Keratinocyte (primary cell): Measurements from ENCODE around the gene TTC13. TPM values are rescaled to one million over a fixed set of nuclear protein-coding genes. Genes with fewer than 3 reads are reported as not detected.
A peak's percentile ranks its signal among the peaks of the same experiment; 100 is the strongest.

ENCODE experiments used
- DNase-seq: peaks from one replicate; pipeline ENCODE4 v3.0.0-alpha.2; 2011; ENCODE audit warnings: low read depth, missing footprints, low spot score
- FAIRE-seq: peaks from 2 replicates; lab custom pipeline; 2011; peaks lifted over from hg19 to GRCh38; lab: Jason Lieb, UNC
- H2AFZ ChIP-seq: 2 replicates; pipeline ENCODE4 v1.6.0; 2012; ENCODE audit warnings: low read length, control low read depth, inconsistent platforms; ENCODE audit not compliant: control insufficient read depth
- H3K27ac ChIP-seq: 2 replicates; pipeline ENCODE4 v1.5.1; 2011; ENCODE audit warnings: low read length; ENCODE audit not compliant: control insufficient read depth, insufficient read depth
- H3K27me3 ChIP-seq: 3 replicates; pipeline ENCODE4 v1.6.0; 2011; ENCODE audit warnings: low read length; ENCODE audit not compliant: control insufficient read depth, insufficient read depth; ENCODE audit errors: extremely low read depth
- H3K36me3 ChIP-seq, 2 experiments: 2 replicates in 1 of 2; 3 replicates in 1 of 2; pipeline ENCODE4 v1.5.1; 2011; ENCODE audit warnings: low read length in 2 of 2, mild to moderate bottlenecking in 1 of 2; ENCODE audit not compliant: control insufficient read depth in 2 of 2, insufficient read depth in 2 of 2; ENCODE audit errors: extremely low read depth in 1 of 2
- H3K4me1 ChIP-seq: 3 replicates; pipeline ENCODE4 v1.5.1; 2011; ENCODE audit warnings: low read length; ENCODE audit not compliant: control insufficient read depth, insufficient read depth; ENCODE audit errors: extremely low read depth
- H3K4me2 ChIP-seq: 3 replicates; pipeline ENCODE4 v1.6.0; 2011; ENCODE audit warnings: low read depth, low read length; ENCODE audit not compliant: control insufficient read depth, insufficient read depth; ENCODE audit errors: extremely low read depth
- H3K4me3 ChIP-seq, 3 experiments: fragments of 200-600 bp in 1 of 3; sonication (generic) in 1 of 3; 2 replicates in 2 of 3; 3 replicates in 1 of 3; pipeline ENCODE4 v1.5.1; 2011 to 2016; ENCODE audit warnings: low read length in 3 of 3, mild to moderate bottlenecking in 3 of 3, control low read depth in 2 of 3, inconsistent platforms in 1 of 3, low read depth in 1 of 3, mixed read lengths in 1 of 3, mixed run types in 1 of 3, moderate library complexity in 1 of 3; ENCODE audit not compliant: control insufficient read depth in 2 of 3, insufficient read depth in 2 of 3; ENCODE audit errors: extremely low read depth in 1 of 3
- H3K79me2 ChIP-seq: 2 replicates; pipeline ENCODE4 v1.6.0; 2012; ENCODE audit warnings: low read length; ENCODE audit not compliant: control insufficient read depth, insufficient read depth
- H3K9ac ChIP-seq: 3 replicates; pipeline ENCODE4 v1.6.0; 2011; ENCODE audit warnings: low read length; ENCODE audit not compliant: control insufficient read depth, insufficient read depth; ENCODE audit errors: extremely low read depth
- H3K9me1 ChIP-seq: 3 replicates; pipeline ENCODE4 v1.6.0; 2011; ENCODE audit warnings: low read length; ENCODE audit not compliant: control insufficient read depth, insufficient read depth; ENCODE audit errors: extremely low read depth
- H3K9me3 ChIP-seq: 2 replicates; pipeline ENCODE4 v1.5.1; 2012; ENCODE audit warnings: low read depth, low read length; ENCODE audit not compliant: control insufficient read depth
- H4K20me1 ChIP-seq: 3 replicates; pipeline ENCODE4 v1.6.0; 2011; ENCODE audit warnings: low read length; ENCODE audit not compliant: control insufficient read depth, insufficient read depth; ENCODE audit errors: extremely low read depth
- EZH2 ChIP-seq: IDR thresholded peaks from one replicate; pipeline ENCODE4 v1.6.1; 2012; ENCODE audit warnings: inconsistent platforms, mild to moderate bottlenecking, low read length, moderate library complexity
- dilution Hi-C: fragments of 300-500 bp; cut with MboI; formaldehyde crosslinking; loops from one replicate; pipeline ENCODE4 v1.7.0; 2020; ENCODE audit warnings: low sequenced_read_pairs; ENCODE audit not compliant: extremely low pct_ligation_motif_present
- polyA plus RNA-seq, 5 experiments: library from polyadenylated mRNA; depleted of rRNA in 3 of 5; stranded (reverse) in 3 of 5; stranded (forward) in 1 of 5; unstranded in 1 of 5; fragments of >200 nt; gene quantifications; 1 replicate in 1 of 5; 2 replicates in 3 of 5; 3 replicates in 1 of 5; pipeline versions ENCODE4 v1.2.1 to v1.2.3, GENCODE V29; 2011 to 2012; ENCODE audit warnings: missing spikeins in 2 of 5, low read depth in 1 of 5, low replicate concordance in 1 of 5
- TF ChIP-seq, protein P1 (sequence below), 3 experiments: IDR thresholded peaks in 1 of 3; conservative IDR thresholded peaks in 1 of 3; optimal IDR thresholded peaks in 1 of 3; 2 replicates in 2 of 3; 3 replicates in 1 of 3; pipeline versions ENCODE3 to v1.5.1; 2011; ENCODE audit warnings: low read length in 3 of 3, mild to moderate bottlenecking in 3 of 3, moderate library complexity in 2 of 3, control low read depth in 1 of 3, inconsistent platforms in 1 of 3; ENCODE audit not compliant: insufficient read depth in 2 of 3; ENCODE audit errors: extremely low read depth in 1 of 3

The TTC13 gene
- polyA plus RNA-seq, 1 donor (not counting 4 experiments of a cell fraction or from before 2014, with no cell fraction given), result 8.3 TPM

DNA sequence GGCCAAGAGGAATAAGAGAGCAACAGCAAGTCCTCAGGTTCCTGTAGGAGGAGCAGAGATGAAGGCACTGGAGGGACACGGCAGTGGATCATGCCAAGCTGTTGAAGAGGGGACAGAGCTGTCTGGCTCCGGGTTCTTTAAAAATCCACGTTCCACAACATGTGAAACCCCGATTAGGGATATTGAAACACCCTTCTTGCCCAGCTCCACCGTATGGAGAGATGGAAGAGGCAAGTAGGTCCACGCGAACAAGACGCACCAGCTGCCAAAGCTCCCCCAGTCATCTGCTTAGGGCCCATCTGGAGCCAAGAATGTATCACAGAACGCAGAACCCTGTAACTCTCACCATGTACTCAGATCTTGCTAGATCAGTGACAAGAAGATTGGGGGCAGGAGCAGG is 114.2 kb downstream of the TTC13 start:
- Histone ChIP-seq H3K27ac (no peak overlapping the region), H3K9me3 (no peaks in the 10 kb centered on the region), H3K4me2 (no peak overlapping the region), H3K36me3 (no peaks in the 10 kb centered on the region), H2AFZ (no peak overlapping the region), H4K20me1 (no peaks in the 10 kb centered on the region), H3K9me1 (no peaks in the 10 kb centered on the region), H3K4me1 (peaks cover 9% of the 10 kb centered on the region), H3K79me2 (no peaks in the 10 kb centered on the region), H3K27me3 (no peaks in the 10 kb centered on the region), H3K9ac (no peak overlapping the region), H3K4me3 (no peak overlapping the region)
- dilution Hi-C loops, result no loop called here
- TF ChIP-seq, protein P1, sequence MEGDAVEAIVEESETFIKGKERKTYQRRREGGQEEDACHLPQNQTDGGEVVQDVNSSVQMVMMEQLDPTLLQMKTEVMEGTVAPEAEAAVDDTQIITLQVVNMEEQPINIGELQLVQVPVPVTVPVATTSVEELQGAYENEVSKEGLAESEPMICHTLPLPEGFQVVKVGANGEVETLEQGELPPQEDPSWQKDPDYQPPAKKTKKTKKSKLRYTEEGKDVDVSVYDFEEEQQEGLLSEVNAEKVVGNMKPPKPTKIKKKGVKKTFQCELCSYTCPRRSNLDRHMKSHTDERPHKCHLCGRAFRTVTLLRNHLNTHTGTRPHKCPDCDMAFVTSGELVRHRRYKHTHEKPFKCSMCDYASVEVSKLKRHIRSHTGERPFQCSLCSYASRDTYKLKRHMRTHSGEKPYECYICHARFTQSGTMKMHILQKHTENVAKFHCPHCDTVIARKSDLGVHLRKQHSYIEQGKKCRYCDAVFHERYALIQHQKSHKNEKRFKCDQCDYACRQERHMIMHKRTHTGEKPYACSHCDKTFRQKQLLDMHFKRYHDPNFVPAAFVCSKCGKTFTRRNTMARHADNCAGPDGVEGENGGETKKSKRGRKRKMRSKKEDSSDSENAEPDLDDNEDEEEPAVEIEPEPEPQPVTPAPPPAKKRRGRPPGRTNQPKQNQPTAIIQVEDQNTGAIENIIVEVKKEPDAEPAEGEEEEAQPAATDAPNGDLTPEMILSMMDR (optimal IDR thresholded peaks at IDR 0.05 in 1 of 3, IDR thresholded peaks at IDR 0.05 in 1 of 3, conservative IDR thresholded peaks at IDR 0.05 in 1 of 3; ENCODE audit: extremely low read depth in 1 of 3, insufficient read depth in 2 of 3, low read length in 3 of 3), result no peak
- no peak for TF ChIP-seq EZH2
- no peak for DNase-seq
- no peak for FAIRE-seq

DNA sequence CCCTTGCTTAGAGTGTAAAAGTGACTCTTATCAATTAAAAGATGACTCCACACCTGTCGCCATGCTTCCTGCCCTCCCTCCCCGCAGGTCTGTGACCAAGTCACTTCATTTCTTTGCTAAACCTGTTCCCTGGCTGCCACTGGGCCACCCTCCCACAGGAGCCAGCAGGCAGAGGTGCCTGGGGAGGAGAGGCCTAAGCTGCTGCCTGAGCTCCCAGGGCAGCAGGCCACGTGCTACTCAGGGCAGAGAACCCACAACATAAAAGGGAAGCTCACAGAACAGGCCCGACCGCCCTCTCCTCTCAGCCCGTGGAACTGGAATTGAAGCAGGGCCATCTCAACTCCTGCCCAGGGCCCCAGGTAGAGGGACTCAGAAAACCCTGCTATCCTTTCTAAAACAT is 115.2 kb downstream of the TTC13 start:
- Histone ChIP-seq H3K27ac (no peak overlapping the region), H2AFZ (peak overlapping the region; percentile 20), H3K36me3 (no peaks in the 10 kb centered on the region), H3K4me2 (no peak overlapping the region), H3K4me3 (no peak overlapping the region), H4K20me1 (no peaks in the 10 kb centered on the region), H3K9ac (no peak overlapping the region), H3K4me1 (peaks cover 4% of the 10 kb centered on the region), H3K27me3 (no peaks in the 10 kb centered on the region), H3K9me3 (no peaks in the 10 kb centered on the region), H3K9me1 (no peaks in the 10 kb centered on the region), H3K79me2 (no peaks in the 10 kb centered on the region)
- dilution Hi-C loops, result no loop called here
- DNase-seq (no peak), FAIRE-seq (no peak)
- TF ChIP-seq EZH2, result no peak
- TF ChIP-seq, protein P1 (optimal IDR thresholded peaks at IDR 0.05 in 1 of 3, IDR thresholded peaks at IDR 0.05 in 1 of 3, conservative IDR thresholded peaks at IDR 0.05 in 1 of 3; ENCODE audit: extremely low read depth in 1 of 3, insufficient read depth in 2 of 3, low read length in 3 of 3), result no peak
